Measurements from ENCODE around the gene LRWD1. TPM values are rescaled to one million over a fixed set of nuclear protein-coding genes. Genes with fewer than 3 reads are reported as not detected.

Gene LRWD1
- total and polyA plus RNA-seq, 2 experiments from 2014 or later, result 16.0 to 17.8 TPM

GRCh38 chr7:102463841-102464576 is 775 bp upstream of the LRWD1 start:
- Histone ChIP-seq H3K79me2 (peaks cover 27% of the 10 kb centered on the region), H3K27me3 (no peaks in the 10 kb centered on the region), H3K9me2 (replicated peaks; ENCODE audit: insufficient read depth) (no peaks in the 10 kb centered on the region), H4K20me1 (ENCODE audit: insufficient read depth, poor library complexity, severe bottlenecking) (no peaks in the 10 kb centered on the region), H3K36me3 (replicated peaks; ENCODE audit: insufficient read depth, low read depth) (no peaks in the 10 kb centered on the region), H3K4me2 (peak overlapping the region; percentile 93), H3K4me1 (ENCODE audit: insufficient read depth) (peaks cover 7% of the 10 kb centered on the region), H2AFZ (peak overlapping the region; percentile 96), H3K27ac (no peak overlapping the region), H3K4me3 (peak overlapping the region; percentile 85), H3K9me3 (ENCODE audit: low read depth) (no peaks in the 10 kb centered on the region)
- WGBS (ENCODE audit: low lambda C conversion rate, missing lambda C conversion rate), result 22% methylated on average over 23 of the region's 24 CpGs
- no peak for TF ChIP-seq EZH2 (IDR thresholded peaks at IDR 0.05; ENCODE audit: borderline replicate concordance)
- no peak for TF ChIP-seq CTCF (IDR thresholded peaks at IDR 0.05; ENCODE audit: poor library complexity)
- TF ChIP-seq EZH2phosphoT487 (IDR thresholded peaks at IDR 0.05; ENCODE audit: low read depth, severe bottlenecking, unreplicated experiment), result no peak
- DNase-seq (ENCODE audit: low spot score), result no peak

- peak overlapping the region; percentile 86 for H3K4me2 ChIP-seq
- H3K79me2 ChIP-seq, result peaks cover 27% of the 10 kb centered on the region
- H3K4me1 ChIP-seq (ENCODE audit: insufficient read depth), result peaks cover 7% of the 10 kb centered on the region
- H3K9me2 ChIP-seq (replicated peaks; ENCODE audit: insufficient read depth), result no peaks in the 10 kb centered on the region
- no peaks in the 10 kb centered on the region for H3K9me3 ChIP-seq (ENCODE audit: low read depth)
- TF ChIP-seq EZH2 (IDR thresholded peaks at IDR 0.05; ENCODE audit: borderline replicate concordance) (no peak), EZH2phosphoT487 (IDR thresholded peaks at IDR 0.05; ENCODE audit: low read depth, severe bottlenecking, unreplicated experiment) (no peak), CTCF (IDR thresholded peaks at IDR 0.05; ENCODE audit: poor library complexity) (no peak)
- WGBS (ENCODE audit: low lambda C conversion rate, missing lambda C conversion rate), result 95% methylated on average over 7 of the region's 7 CpGs
- no peak overlapping the region for H2AFZ ChIP-seq
- no peak overlapping the region for H3K27ac ChIP-seq
- H4K20me1 ChIP-seq (ENCODE audit: insufficient read depth, poor library complexity, severe bottlenecking), result no peaks in the 10 kb centered on the region
- no peak for DNase-seq (ENCODE audit: low spot score)
- H3K27me3 ChIP-seq, result no peaks in the 10 kb centered on the region
- H3K4me3 ChIP-seq, result no peak overlapping the region
- H3K36me3 ChIP-seq (replicated peaks; ENCODE audit: insufficient read depth, low read depth), result no peaks in the 10 kb centered on the region
Observed at GRCh38 chr7:102466097-102466496, 1.3 kb downstream of the LRWD1 start.

- Histone ChIP-seq H3K4me2 (no peak overlapping the region), H2AFZ (no peak overlapping the region), H3K27ac (no peak overlapping the region), H3K4me3 (no peak overlapping the region), H3K36me3 (replicated peaks; ENCODE audit: insufficient read depth, low read depth) (no peaks in the 10 kb centered on the region), H3K9me3 (ENCODE audit: low read depth) (no peaks in the 10 kb centered on the region), H3K4me1 (ENCODE audit: insufficient read depth) (peaks cover 7% of the 10 kb centered on the region), H3K9me2 (replicated peaks; ENCODE audit: insufficient read depth) (no peaks in the 10 kb centered on the region), H3K27me3 (no peaks in the 10 kb centered on the region), H4K20me1 (ENCODE audit: insufficient read depth, poor library complexity, severe bottlenecking) (no peaks in the 10 kb centered on the region), H3K79me2 (peaks cover 16% of the 10 kb centered on the region)
- no peak for TF ChIP-seq EZH2phosphoT487 (IDR thresholded peaks at IDR 0.05; ENCODE audit: low read depth, severe bottlenecking, unreplicated experiment)
- no peak for TF ChIP-seq CTCF (IDR thresholded peaks at IDR 0.05; ENCODE audit: poor library complexity)
- TF ChIP-seq EZH2 (IDR thresholded peaks at IDR 0.05; ENCODE audit: borderline replicate concordance), result no peak
- no peak for DNase-seq (ENCODE audit: low spot score)
- WGBS (ENCODE audit: low lambda C conversion rate, missing lambda C conversion rate), result 96% methylated on average over 24 of the region's 24 CpGs
Observed at GRCh38 chr7:102467581-102468477, 3.0 kb downstream of the LRWD1 start.
